ENCODE measurements around the gene KMT2B.

KMT2B gene

DNA sequence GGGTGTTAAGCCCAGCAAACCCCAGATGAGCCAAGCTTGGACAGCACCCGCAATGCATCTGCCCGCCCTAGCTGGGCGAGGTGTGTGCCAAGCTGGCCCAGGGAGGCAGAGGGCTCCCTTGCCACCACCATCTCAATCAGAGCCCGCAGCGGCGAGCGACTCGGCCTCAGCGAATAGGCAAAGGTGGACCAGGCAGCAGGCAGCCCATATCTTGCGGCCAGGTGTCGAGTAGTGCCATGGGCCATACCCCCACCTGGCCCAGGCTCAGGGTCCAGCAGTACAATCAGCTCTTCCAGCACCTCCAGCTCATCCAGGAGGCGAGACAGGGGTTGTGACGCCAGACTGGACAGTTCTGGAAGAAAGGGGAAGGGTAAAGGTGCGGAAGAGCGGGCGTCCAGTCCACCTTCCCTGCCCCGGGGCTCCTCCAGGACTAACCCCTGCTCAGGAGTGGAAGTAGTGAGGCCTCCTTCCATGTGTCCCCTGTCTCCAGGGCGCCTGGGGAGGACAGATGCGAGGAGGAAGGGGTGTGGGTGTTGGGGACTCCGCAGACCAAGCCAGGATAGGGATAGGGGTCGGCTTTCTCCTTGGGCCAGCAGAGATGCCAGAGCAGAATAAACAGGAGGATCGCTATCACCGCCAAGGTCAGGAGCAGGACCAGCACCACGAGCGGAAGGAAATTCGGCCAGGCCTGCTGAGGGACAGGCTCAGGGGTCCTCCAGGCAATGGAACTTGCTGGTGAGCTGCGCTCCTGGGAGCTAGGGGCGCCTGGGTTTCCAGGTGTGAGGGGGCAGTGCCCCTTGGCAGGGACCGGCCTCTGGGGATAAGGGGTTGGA, 21.7 kb downstream of the KMT2B start:
- peak overlapping the region; percentile 76; the same call in 1 of the 2 replicates for H3K4me2 ChIP-seq (ENCODE audit: low read depth, low read length)
- no peaks in the 10 kb centered on the region for H3K36me3 ChIP-seq (replicated peaks; ENCODE audit: insufficient read depth, low read length)
- H2AFZ ChIP-seq (ENCODE audit: low read length), result no peak overlapping the region
- no peaks in the 10 kb centered on the region for H3K9me3 ChIP-seq (replicated peaks; ENCODE audit: insufficient read depth, low read length)
- H3K4me1 ChIP-seq (ENCODE audit: low read length), result peaks cover 18% of the 10 kb centered on the region
- peaks cover 10% of the 10 kb centered on the region for H3K79me2 ChIP-seq (ENCODE audit: low read length)
- H4K20me1 ChIP-seq (ENCODE audit: insufficient read depth, low read length), result no peaks in the 10 kb centered on the region
- no peaks in the 10 kb centered on the region for H3K27me3 ChIP-seq (replicated peaks; ENCODE audit: insufficient read depth, low read length)
- H3F3A ChIP-seq (ENCODE audit: insufficient read depth, low read length), result peaks cover 27% of the 10 kb centered on the region; the same call in 1 of the 2 replicates
- H3K9ac ChIP-seq (ENCODE audit: low read length), result peak overlapping the region; percentile 47; the same call in 1 of the 2 replicates
- H3K4me3 ChIP-seq (ENCODE audit: low read length), result peak overlapping the region; percentile 68
- DNase-seq, result peak; percentile 5
- no peaks in the 10 kb centered on the region for H3K9me2 ChIP-seq (replicated peaks; ENCODE audit: insufficient read depth, low read length)
- TF ChIP-seq EZH2phosphoT487 (IDR thresholded peaks at IDR 0.05; ENCODE audit: low read length) (no peak), EZH2 (optimal IDR thresholded peaks at IDR 0.05; ENCODE audit: low read depth, low read length) (no peak)
- TF ChIP-seq, protein P1, sequence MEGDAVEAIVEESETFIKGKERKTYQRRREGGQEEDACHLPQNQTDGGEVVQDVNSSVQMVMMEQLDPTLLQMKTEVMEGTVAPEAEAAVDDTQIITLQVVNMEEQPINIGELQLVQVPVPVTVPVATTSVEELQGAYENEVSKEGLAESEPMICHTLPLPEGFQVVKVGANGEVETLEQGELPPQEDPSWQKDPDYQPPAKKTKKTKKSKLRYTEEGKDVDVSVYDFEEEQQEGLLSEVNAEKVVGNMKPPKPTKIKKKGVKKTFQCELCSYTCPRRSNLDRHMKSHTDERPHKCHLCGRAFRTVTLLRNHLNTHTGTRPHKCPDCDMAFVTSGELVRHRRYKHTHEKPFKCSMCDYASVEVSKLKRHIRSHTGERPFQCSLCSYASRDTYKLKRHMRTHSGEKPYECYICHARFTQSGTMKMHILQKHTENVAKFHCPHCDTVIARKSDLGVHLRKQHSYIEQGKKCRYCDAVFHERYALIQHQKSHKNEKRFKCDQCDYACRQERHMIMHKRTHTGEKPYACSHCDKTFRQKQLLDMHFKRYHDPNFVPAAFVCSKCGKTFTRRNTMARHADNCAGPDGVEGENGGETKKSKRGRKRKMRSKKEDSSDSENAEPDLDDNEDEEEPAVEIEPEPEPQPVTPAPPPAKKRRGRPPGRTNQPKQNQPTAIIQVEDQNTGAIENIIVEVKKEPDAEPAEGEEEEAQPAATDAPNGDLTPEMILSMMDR (IDR thresholded peaks at IDR 0.05; ENCODE audit: low read length), result no peak
- no peak overlapping the region for H3K27ac ChIP-seq (ENCODE audit: low read length)

DNA sequence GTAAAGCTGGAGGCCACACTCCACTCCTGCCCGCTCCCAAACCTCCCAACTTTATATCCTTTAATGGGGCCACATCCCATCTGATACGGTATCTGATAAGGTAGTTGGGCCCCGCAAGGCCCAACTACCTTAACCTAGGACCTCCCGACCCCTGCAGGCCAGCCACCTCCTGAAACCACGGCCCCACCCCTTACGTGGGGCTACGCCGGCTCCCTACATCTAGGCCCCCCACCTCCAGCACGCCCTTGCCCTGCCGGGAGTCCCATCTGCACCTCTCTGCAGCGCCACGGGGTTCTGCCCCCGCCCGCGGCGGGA, 22.3 kb downstream of the KMT2B start:
- Histone ChIP-seq H3K79me2 (ENCODE audit: low read length) (peaks cover 11% of the 10 kb centered on the region), H2AFZ (ENCODE audit: low read length) (peak overlapping the region; percentile 76), H3K9me3 (replicated peaks; ENCODE audit: insufficient read depth, low read length) (no peaks in the 10 kb centered on the region), H3K27me3 (replicated peaks; ENCODE audit: insufficient read depth, low read length) (no peaks in the 10 kb centered on the region), H3K4me1 (ENCODE audit: low read length) (peaks cover 18% of the 10 kb centered on the region), H4K20me1 (ENCODE audit: insufficient read depth, low read length) (no peaks in the 10 kb centered on the region), H3K36me3 (replicated peaks; ENCODE audit: insufficient read depth, low read length) (no peaks in the 10 kb centered on the region), H3K9me2 (replicated peaks; ENCODE audit: insufficient read depth, low read length) (no peaks in the 10 kb centered on the region), H3F3A (ENCODE audit: insufficient read depth, low read length) (peaks cover 27% of the 10 kb centered on the region; the same call in 1 of the 2 replicates), H3K4me2 (ENCODE audit: low read depth, low read length) (peak overlapping the region; percentile 76; the same call in 1 of the 2 replicates), H3K27ac (ENCODE audit: low read length) (peak overlapping the region; percentile 22; the same call in 1 of the 2 replicates), H3K4me3 (ENCODE audit: low read length) (peak overlapping the region; percentile 68), H3K9ac (ENCODE audit: low read length) (peak overlapping the region; percentile 47; the same call in 1 of the 2 replicates)
- TF ChIP-seq, protein P1 (IDR thresholded peaks at IDR 0.05; ENCODE audit: low read length), result no peak
- no peak for DNase-seq

DNA sequence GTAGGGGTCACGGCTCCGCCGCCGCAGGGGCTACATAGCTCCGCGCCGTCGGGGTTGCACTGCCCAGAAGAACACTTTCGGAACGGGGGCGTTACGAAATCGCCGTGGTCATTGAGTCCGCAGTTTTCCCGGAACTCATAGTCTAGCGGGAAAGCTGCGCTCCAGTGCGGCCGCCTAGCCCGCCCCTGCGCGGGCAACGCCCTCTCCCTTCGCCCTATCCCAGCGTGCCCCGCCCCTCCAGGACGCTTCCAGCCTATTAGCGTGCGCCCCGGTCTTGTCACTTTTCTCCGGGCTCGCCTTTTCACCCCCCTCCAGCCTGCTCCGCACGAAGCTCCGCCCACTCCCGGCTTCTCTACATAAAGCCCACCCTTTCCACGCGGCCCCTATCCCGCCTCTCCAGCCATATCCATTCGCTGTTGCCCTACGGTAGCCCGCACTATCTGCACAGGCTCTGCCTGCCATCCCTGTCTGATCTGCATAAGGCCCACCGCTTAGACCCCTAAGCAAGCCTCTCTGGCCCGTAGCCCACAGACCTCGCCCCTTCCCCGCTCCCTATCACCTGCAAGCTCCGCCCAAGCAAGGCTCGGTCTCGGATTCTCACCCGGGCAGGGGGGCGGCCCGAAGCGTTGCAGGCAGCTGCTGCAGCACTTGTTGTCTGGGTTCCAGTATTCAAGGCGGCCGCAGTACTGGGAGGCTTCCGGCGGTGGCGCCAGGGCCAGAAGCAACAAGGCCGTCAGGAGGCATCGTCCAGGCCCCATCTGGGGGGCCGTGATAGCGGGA, 22.8 kb downstream of the KMT2B start:
- Histone ChIP-seq H3K9ac (ENCODE audit: low read length) (peak overlapping the region; percentile 66), H3K9me2 (replicated peaks; ENCODE audit: insufficient read depth, low read length) (no peaks in the 10 kb centered on the region), H4K20me1 (ENCODE audit: insufficient read depth, low read length) (no peaks in the 10 kb centered on the region), H3F3A (ENCODE audit: insufficient read depth, low read length) (peaks cover 27% of the 10 kb centered on the region; the same call in 1 of the 2 replicates), H3K4me3 (ENCODE audit: low read length) (peak overlapping the region; percentile 68), H2AFZ (ENCODE audit: low read length) (peak overlapping the region; percentile 76), H3K79me2 (ENCODE audit: low read length) (peaks cover 12% of the 10 kb centered on the region), H3K27me3 (replicated peaks; ENCODE audit: insufficient read depth, low read length) (no peaks in the 10 kb centered on the region), H3K4me2 (ENCODE audit: low read depth, low read length) (peak overlapping the region; percentile 87), H3K36me3 (replicated peaks; ENCODE audit: insufficient read depth, low read length) (no peaks in the 10 kb centered on the region), H3K9me3 (replicated peaks; ENCODE audit: insufficient read depth, low read length) (no peaks in the 10 kb centered on the region), H3K4me1 (ENCODE audit: low read length) (peaks cover 18% of the 10 kb centered on the region), H3K27ac (ENCODE audit: low read length) (peak overlapping the region; percentile 90)
- no peak for TF ChIP-seq EZH2 (optimal IDR thresholded peaks at IDR 0.05; ENCODE audit: low read depth, low read length)
- TF ChIP-seq, protein P1 (IDR thresholded peaks at IDR 0.05; ENCODE audit: low read length), result peak; percentile 47
- peak; percentile 97 for DNase-seq
